Ectodermal cell (in vitro differentiated cells): ENCODE data around the gene LRRTM2.

Experiments
- H3K27ac ChIP-seq: 2 replicates; pipeline ENCODE4 v1.7.0; 2013; ENCODE audit warnings: mild to moderate bottlenecking, low read depth, low read length; ENCODE audit not compliant: insufficient read depth, poor library complexity, severe bottlenecking
- H3K27me3 ChIP-seq: 2 replicates; pipeline ENCODE4 v1.7.0; 2013; ENCODE audit warnings: mild to moderate bottlenecking, low read length; ENCODE audit not compliant: insufficient read depth, control insufficient read depth, poor library complexity, severe bottlenecking
- H3K36me3 ChIP-seq: one replicate; pipeline ENCODE4 v1.7.0; 2013; ENCODE audit warnings: low read length; ENCODE audit not compliant: control insufficient read depth, insufficient read depth
- H3K4me1 ChIP-seq: one replicate; pipeline ENCODE4 v1.7.0; 2013; ENCODE audit warnings: low read length; ENCODE audit not compliant: control insufficient read depth, insufficient read depth
- H3K4me3 ChIP-seq: 2 replicates; pipeline ENCODE4 v1.7.0; 2013; ENCODE audit warnings: low read depth, low read length, control low read depth; ENCODE audit not compliant: insufficient read depth
- H3K9me3 ChIP-seq: 2 replicates; pipeline ENCODE4 v1.7.0; 2013; ENCODE audit warnings: mild to moderate bottlenecking, low read length, moderate library complexity; ENCODE audit not compliant: control insufficient read depth
- WGBS, 2 experiments: methylation state at CpG; one replicate each; pipeline ENCODE4 v1.1.7; 2013; ENCODE audit warnings: missing lambda C conversion rate in 2 of 2; 5-methylcytosine and 5-hydroxymethylcytosine counted together

LRRTM2 gene

GRCh38 chr5:138870611-138871010 lies 4.5 kb downstream of the LRRTM2 start:
- Histone ChIP-seq H3K36me3 (no peaks in the 10 kb centered on the region), H3K9me3 (no peaks in the 10 kb centered on the region), H3K4me3 (no peak overlapping the region), H3K4me1 (peaks cover 38% of the 10 kb centered on the region), H3K27me3 (no peaks in the 10 kb centered on the region), H3K27ac (no peak overlapping the region)
- WGBS, 2 experiments: 36 to 53% methylated on average over 3 of the region's 3 CpGs

GRCh38 chr5:138869763-138870500 lies 5.2 kb downstream of the LRRTM2 start:
- Histone ChIP-seq H3K27me3 (no peaks in the 10 kb centered on the region), H3K9me3 (no peaks in the 10 kb centered on the region), H3K27ac (no peak overlapping the region), H3K36me3 (no peaks in the 10 kb centered on the region), H3K4me3 (no peak overlapping the region), H3K4me1 (peaks cover 31% of the 10 kb centered on the region)
- WGBS, 2 experiments: 80 to 87% methylated on average over 4 to 5 of the region's 5 CpGs

GRCh38 chr5:138869038-138869437 lies 6.1 kb downstream of the LRRTM2 start:
- H3K27me3 ChIP-seq: no peaks in the 10 kb centered on the region
- no peak overlapping the region for H3K4me3 ChIP-seq
- peaks cover 26% of the 10 kb centered on the region for H3K4me1 ChIP-seq
- no peaks in the 10 kb centered on the region for H3K36me3 ChIP-seq
- 86 to 100% methylated on average over 1 of the region's 1 CpG for WGBS, 2 experiments
- H3K9me3 ChIP-seq: no peaks in the 10 kb centered on the region
- H3K27ac ChIP-seq: no peak overlapping the region

DNA sequence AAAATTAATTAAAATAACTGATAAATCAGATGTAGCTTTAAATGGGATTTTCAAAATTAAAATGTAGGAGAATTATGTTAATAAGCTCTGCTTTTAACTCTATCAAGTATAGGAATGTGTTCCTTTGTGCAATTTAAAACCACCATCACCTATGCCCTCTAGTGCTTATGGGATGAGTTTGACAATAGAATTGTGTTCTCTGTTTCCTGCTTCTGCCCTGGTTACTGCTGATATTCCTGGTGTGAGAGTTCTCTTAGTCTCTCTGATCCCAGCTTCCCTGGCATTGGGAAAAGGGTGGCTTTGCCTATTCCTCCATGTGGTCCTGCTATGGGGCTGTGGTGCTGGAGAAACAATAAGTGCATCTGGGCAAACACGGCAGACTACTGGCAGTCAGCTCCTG lies 8.1 kb downstream of the LRRTM2 start:
- no peaks in the 10 kb centered on the region for H3K27me3 ChIP-seq
- H3K4me1 ChIP-seq: peaks cover 21% of the 10 kb centered on the region
- no peaks in the 10 kb centered on the region for H3K9me3 ChIP-seq
- WGBS, 2 experiments: 90 to 95% methylated on average over 1 of the region's 1 CpG
- no peak overlapping the region for H3K4me3 ChIP-seq
- H3K27ac ChIP-seq: no peak overlapping the region
- peaks cover 6% of the 10 kb centered on the region for H3K36me3 ChIP-seq

- Histone ChIP-seq H3K36me3 (no peaks in the 10 kb centered on the region), H3K4me1 (no peaks in the 10 kb centered on the region), H3K4me3 (no peak overlapping the region), H3K27me3 (no peaks in the 10 kb centered on the region), H3K27ac (no peak overlapping the region), H3K9me3 (no peaks in the 10 kb centered on the region)
- 86 to 90% methylated on average over 6 to 9 of the region's 9 CpGs for WGBS, 2 experiments
Observed at GRCh38 chr5:138853132-138853531, 22.0 kb downstream of the LRRTM2 start.

- Histone ChIP-seq H3K4me1 (no peaks in the 10 kb centered on the region), H3K27ac (no peak overlapping the region), H3K36me3 (no peaks in the 10 kb centered on the region), H3K27me3 (no peaks in the 10 kb centered on the region), H3K4me3 (no peak overlapping the region), H3K9me3 (no peaks in the 10 kb centered on the region)
- WGBS, 2 experiments: 91 to 93% methylated on average over 2 of the region's 2 CpGs
Observed at GRCh38 chr5:138850865-138851435, 24.2 kb downstream of the LRRTM2 start.

GRCh38 chr5:138849882-138850281 lies 25.3 kb downstream of the LRRTM2 start:
- no peak overlapping the region for H3K4me3 ChIP-seq
- H3K9me3 ChIP-seq: no peaks in the 10 kb centered on the region
- H3K4me1 ChIP-seq: no peaks in the 10 kb centered on the region
- no peaks in the 10 kb centered on the region for H3K27me3 ChIP-seq
- H3K27ac ChIP-seq: no peak overlapping the region
- 89 to 94% methylated on average over 1 of the region's 1 CpG for WGBS, 2 experiments
- no peaks in the 10 kb centered on the region for H3K36me3 ChIP-seq

DNA sequence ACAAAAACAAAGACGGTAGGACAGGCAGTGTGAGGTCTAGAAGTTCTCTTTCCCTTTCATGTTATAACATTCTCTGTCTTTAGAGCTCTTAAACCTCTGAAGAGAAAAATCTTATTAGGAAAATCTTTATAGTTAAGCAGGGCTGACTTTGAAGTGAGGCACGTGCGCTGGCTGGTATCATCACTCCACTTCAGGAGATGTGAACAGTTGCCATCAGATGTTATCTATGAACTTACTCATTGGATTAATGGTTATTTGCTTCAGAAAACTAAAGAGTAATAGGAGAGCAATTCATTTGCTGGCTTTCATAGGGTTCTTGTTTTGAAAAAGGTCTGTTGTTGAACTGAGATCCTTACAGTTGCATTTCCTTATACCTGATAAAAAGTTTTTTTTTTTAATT lies 25.7 kb downstream of the LRRTM2 start:
- Histone ChIP-seq H3K9me3 (no peaks in the 10 kb centered on the region), H3K27ac (no peak overlapping the region), H3K36me3 (no peaks in the 10 kb centered on the region), H3K4me1 (no peaks in the 10 kb centered on the region), H3K27me3 (no peaks in the 10 kb centered on the region), H3K4me3 (no peak overlapping the region)
- WGBS, 2 experiments: 76 to 83% methylated on average over 2 to 3 of the region's 3 CpGs

- Histone ChIP-seq H3K27ac (no peak overlapping the region), H3K9me3 (no peaks in the 10 kb centered on the region), H3K4me3 (no peak overlapping the region), H3K4me1 (no peaks in the 10 kb centered on the region), H3K36me3 (no peaks in the 10 kb centered on the region), H3K27me3 (no peaks in the 10 kb centered on the region)
- WGBS, 2 experiments: 94 to 96% methylated on average over 6 of the region's 6 CpGs
Observed at GRCh38 chr5:138844812-138845513, 30.2 kb downstream of the LRRTM2 start.

- Histone ChIP-seq H3K36me3 (no peaks in the 10 kb centered on the region), H3K27ac (no peak overlapping the region), H3K9me3 (no peaks in the 10 kb centered on the region), H3K4me1 (no peaks in the 10 kb centered on the region), H3K27me3 (no peaks in the 10 kb centered on the region), H3K4me3 (no peak overlapping the region)
- 95 to 98% methylated on average over 4 of the region's 4 CpGs for WGBS, 2 experiments
Observed at GRCh38 chr5:138844125-138844461, 31.0 kb downstream of the LRRTM2 start.
